OCI-LY7 (cell line): Measurements from ENCODE around the gene P2RX6. TPM values are rescaled to one million over a fixed set of nuclear protein-coding genes. Genes with fewer than 3 reads are reported as not detected.

ENCODE experiments used
- BruUV-seq: library from RNA; stranded (reverse); fragments of 400-500 nt; replicated peaks from 2 replicates; lab custom pipeline; 2021; lab: Mats Ljungman, UMichigan
- CTCF ChIA-PET: fragments of 300-600 bp; sonication (Branson Sonifier 250); formaldehyde crosslinking; loops from one replicate; lab custom pipeline; 2022; ENCODE audit warnings: antibody characterized with exemption; ENCODE audit not compliant: unreplicated experiment; lab: Charles Lee
- POLR2A ChIA-PET: fragments of 300-600 bp; sonication (Branson Sonifier 250); formaldehyde crosslinking; loops from one replicate; lab custom pipeline; 2022; ENCODE audit warnings: antibody characterized with exemption; lab: Charles Lee
- DNase-seq: peaks from one replicate; pipeline ENCODE4 v3.0.0-alpha.2; 2015; ENCODE audit warnings: low spot score
- H2AFZ ChIP-seq: fragments of 200-600 bp; sonication (generic), shearing (Covaris generic); 2 replicates; pipeline ENCODE4 v1.6.1; 2014; ENCODE audit warnings: mild to moderate bottlenecking, antibody characterized with exemption, low read length, moderate library complexity
- H3K27ac ChIP-seq: fragments of 200-600 bp; sonication (generic); 2 replicates; pipeline ENCODE4 v1.5.1; 2014; ENCODE audit warnings: mixed run types, low read depth, mild to moderate bottlenecking, moderate library complexity, low read length, inconsistent platforms; ENCODE audit not compliant: poor library complexity, severe bottlenecking
- H3K36me3 ChIP-seq: fragments of 200-600 bp; sonication (generic); 2 replicates; pipeline ENCODE4 v1.6.1; 2014; ENCODE audit warnings: mild to moderate bottlenecking, antibody characterized with exemption, low read length, moderate library complexity, mixed read lengths; ENCODE audit not compliant: insufficient read depth
- H3K4me1 ChIP-seq: fragments of 200-600 bp; sonication (generic); 2 replicates; pipeline ENCODE4 v1.5.1; 2014; ENCODE audit warnings: mild to moderate bottlenecking, low read length; ENCODE audit not compliant: insufficient read depth, poor library complexity, severe bottlenecking
- H3K4me2 ChIP-seq: fragments of 200-600 bp; sonication (generic); 2 replicates; pipeline ENCODE4 v1.6.1; 2014; ENCODE audit warnings: mild to moderate bottlenecking, low read length
- H3K4me3 ChIP-seq: fragments of 200-600 bp; sonication (generic); 2 replicates; pipeline ENCODE4 v1.5.1; 2014; ENCODE audit warnings: mild to moderate bottlenecking, low read depth, low read length; ENCODE audit not compliant: poor library complexity, severe bottlenecking
- H3K79me2 ChIP-seq: fragments of 200-600 bp; sonication (generic); 2 replicates; pipeline ENCODE4 v1.6.1; 2016; ENCODE audit warnings: low read depth, mild to moderate bottlenecking, low read length, moderate library complexity, mixed read lengths; ENCODE audit not compliant: insufficient read depth
- H3K9me2 ChIP-seq: fragments of 200-600 bp; sonication (generic); 2 replicates; pipeline ENCODE4 v1.6.1; 2016; ENCODE audit warnings: mild to moderate bottlenecking, low read length, mixed read lengths; ENCODE audit not compliant: insufficient read depth
- H3K9me3 ChIP-seq: fragments of 200-600 bp; sonication (generic); 2 replicates; pipeline ENCODE4 v1.6.1; 2014; ENCODE audit warnings: mild to moderate bottlenecking, mixed run types, low read length, mixed read lengths
- H4K20me1 ChIP-seq: fragments of 200-600 bp; sonication (generic); 2 replicates; pipeline ENCODE4 v1.6.1; 2014; ENCODE audit warnings: mild to moderate bottlenecking, antibody characterized with exemption, low read length, moderate library complexity, mixed read lengths; ENCODE audit not compliant: insufficient read depth
- EZH2phosphoT487 ChIP-seq: fragments of 200-600 bp; sonication (generic); IDR thresholded peaks from 2 replicates; pipeline ENCODE4 v1.6.1; 2018; ENCODE audit warnings: low read depth, borderline replicate concordance, mild to moderate bottlenecking, mixed run types, antibody characterized with exemption, low read length, moderate library complexity, mixed read lengths
- intact Hi-C: fragments of 100-400 bp; cut with micrococcal nuclease; formaldehyde crosslinking; loops from one replicate; pipeline ENCODE4 v1.10.0; 2022; ENCODE audit not compliant: unreplicated experiment
- total RNA-seq, 2 experiments: library from RNA; depleted of rRNA in 1 of 2; stranded (reverse); fragments of >200 nt in 1 of 2; shearing (Covaris generic) in 1 of 2; gene quantifications; 2 replicates each; pipeline ENCODE4 v1.2.3, GENCODE V29; 2014 to 2022
- TF ChIP-seq, protein P1 (sequence below): fragments of 200-600 bp; sonication (generic); conservative IDR thresholded peaks from 2 replicates; pipeline ENCODE4 v1.5.1; 2014; ENCODE audit warnings: mild to moderate bottlenecking, antibody characterized with exemption, low read length, moderate library complexity, mixed read lengths

P2RX6 gene
- total RNA-seq, 2 experiments from 2014 or later: 0.06 to 0.32 TPM

DNA sequence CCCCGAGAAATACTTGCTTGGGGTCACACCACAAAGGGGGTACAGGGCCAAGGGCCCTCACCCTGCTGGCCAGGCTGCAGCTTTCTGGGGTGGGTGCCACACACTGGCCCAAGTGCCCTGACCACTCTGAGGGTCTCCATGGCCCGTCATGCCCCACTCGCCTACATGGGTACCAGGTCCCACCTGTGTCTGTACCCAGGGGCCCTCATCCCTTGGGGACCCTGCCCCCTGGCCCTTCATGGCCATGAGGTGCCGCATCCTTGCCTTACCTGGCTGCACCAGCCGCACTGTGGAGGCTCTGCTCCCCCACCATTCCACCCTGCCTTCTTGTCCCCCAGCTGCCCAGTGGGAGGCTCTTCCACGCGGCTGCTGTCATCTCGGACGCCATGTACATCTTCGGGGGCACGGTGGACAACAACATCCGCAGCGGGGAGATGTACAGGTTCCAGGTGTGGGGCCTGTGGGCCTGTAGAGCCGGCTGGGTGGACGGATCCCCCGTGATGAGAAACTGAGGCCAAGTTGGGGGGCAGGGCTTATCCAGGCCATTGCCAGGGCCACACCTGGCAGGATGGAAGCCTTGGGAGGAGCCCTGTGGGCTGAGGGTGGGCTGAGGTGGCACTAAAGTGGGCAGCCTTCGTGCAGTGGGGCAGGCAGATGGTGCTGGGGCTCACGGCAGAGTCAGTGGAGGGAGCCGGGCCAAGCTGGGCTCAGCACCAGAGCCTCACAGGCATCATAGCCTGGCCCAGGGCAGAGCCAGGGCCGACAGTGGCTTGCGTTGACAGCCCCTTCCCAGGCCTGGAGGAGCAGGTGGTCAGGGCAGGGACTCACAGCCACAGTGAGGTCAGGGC is 22.3 kb upstream of the P2RX6 start:
- DNase-seq: no peak
- H3K4me2 ChIP-seq: no peak overlapping the region
- ChIA-PET CTCF (no interaction called here), POLR2A (no interaction called here)
- no peak for TF ChIP-seq EZH2phosphoT487
- TF ChIP-seq, protein P1, sequence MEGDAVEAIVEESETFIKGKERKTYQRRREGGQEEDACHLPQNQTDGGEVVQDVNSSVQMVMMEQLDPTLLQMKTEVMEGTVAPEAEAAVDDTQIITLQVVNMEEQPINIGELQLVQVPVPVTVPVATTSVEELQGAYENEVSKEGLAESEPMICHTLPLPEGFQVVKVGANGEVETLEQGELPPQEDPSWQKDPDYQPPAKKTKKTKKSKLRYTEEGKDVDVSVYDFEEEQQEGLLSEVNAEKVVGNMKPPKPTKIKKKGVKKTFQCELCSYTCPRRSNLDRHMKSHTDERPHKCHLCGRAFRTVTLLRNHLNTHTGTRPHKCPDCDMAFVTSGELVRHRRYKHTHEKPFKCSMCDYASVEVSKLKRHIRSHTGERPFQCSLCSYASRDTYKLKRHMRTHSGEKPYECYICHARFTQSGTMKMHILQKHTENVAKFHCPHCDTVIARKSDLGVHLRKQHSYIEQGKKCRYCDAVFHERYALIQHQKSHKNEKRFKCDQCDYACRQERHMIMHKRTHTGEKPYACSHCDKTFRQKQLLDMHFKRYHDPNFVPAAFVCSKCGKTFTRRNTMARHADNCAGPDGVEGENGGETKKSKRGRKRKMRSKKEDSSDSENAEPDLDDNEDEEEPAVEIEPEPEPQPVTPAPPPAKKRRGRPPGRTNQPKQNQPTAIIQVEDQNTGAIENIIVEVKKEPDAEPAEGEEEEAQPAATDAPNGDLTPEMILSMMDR: no peak
- H3K36me3 ChIP-seq: peaks cover 18% of the 10 kb centered on the region
- H2AFZ ChIP-seq: no peak overlapping the region
- intact Hi-C loops: no loop called here
- H3K79me2 ChIP-seq: no peaks in the 10 kb centered on the region
- no peak overlapping the region for H3K4me3 ChIP-seq
- no peaks in the 10 kb centered on the region for H4K20me1 ChIP-seq
- H3K27ac ChIP-seq: no peak overlapping the region
- no peaks in the 10 kb centered on the region for H3K4me1 ChIP-seq
- no peaks in the 10 kb centered on the region for H3K9me3 ChIP-seq
- H3K9me2 ChIP-seq: no peaks in the 10 kb centered on the region
- BruUV-seq: no TSS peak

DNA sequence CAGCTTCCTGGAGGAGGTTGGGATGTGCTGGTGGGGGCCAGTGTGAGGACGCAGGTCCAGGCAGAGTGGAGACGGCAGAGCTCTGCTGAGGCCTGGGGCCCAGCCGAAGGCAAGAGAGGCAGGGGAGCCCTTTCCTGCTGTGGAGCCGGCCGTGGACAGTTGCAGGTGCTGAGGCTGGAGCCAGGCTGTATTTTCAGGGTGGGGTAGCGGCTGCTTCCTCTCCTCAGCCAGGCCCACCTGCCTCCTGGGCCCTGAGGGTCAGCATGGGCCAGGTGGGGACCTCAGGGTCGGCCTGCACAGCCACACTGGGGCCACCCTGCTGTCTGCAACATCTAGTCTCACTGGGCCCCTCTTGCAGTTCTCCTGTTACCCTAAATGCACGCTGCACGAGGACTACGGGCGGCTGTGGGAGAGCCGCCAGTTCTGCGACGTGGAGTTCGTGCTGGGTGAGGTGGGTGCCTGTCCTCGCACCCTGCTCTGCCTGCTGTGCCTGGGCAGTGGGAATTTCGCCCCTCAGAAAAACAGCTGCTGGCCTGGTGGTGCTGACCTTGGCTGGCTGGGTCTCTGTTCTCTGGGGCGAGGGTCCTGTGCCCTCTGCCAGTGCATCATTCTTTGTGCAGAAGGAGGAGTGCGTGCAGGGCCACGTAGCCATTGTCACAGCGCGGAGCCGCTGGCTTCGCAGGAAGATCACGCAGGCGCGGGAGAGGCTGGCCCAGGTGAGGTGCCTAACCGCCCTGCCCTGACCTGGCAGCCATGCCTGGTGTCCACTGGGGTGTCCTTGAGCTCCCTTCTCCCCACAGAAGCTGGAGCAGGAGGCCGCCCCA is 21.4 kb upstream of the P2RX6 start:
- peaks cover 4% of the 10 kb centered on the region for H3K4me1 ChIP-seq
- CTCF ChIA-PET: no interaction called here
- POLR2A ChIA-PET: no interaction called here
- no peaks in the 10 kb centered on the region for H3K9me3 ChIP-seq
- H3K4me2 ChIP-seq: no peak overlapping the region
- H3K27ac ChIP-seq: no peak overlapping the region
- no peak overlapping the region for H3K4me3 ChIP-seq
- TF ChIP-seq EZH2phosphoT487: no peak
- TF ChIP-seq, protein P1: no peak
- no peaks in the 10 kb centered on the region for H3K79me2 ChIP-seq
- peaks cover 23% of the 10 kb centered on the region for H3K36me3 ChIP-seq
- H3K9me2 ChIP-seq: no peaks in the 10 kb centered on the region
- H2AFZ ChIP-seq: no peak overlapping the region
- DNase-seq: no peak
- no peaks in the 10 kb centered on the region for H4K20me1 ChIP-seq
- intact Hi-C loops: no loop called here
- no TSS peak for BruUV-seq
